HG03135 (cell line): ENCODE data around the gene ZNF236.

ENCODE experiments used
- ATAC-seq: cut with Tn5 transposase; IDR thresholded peaks from one replicate; pipeline ENCODE4 v1.9.1; 2021; ENCODE audit warnings: mild to moderate bottlenecking, moderate library complexity; ENCODE audit not compliant: unreplicated experiment

The ZNF236 gene

GRCh38 chr18:77000527-77000926 lies 178.2 kb downstream of the ZNF236 start:
- ATAC-seq, result no peak

- no peak for ATAC-seq
Observed at GRCh38 chr18:77001041-77001440, 178.7 kb downstream of the ZNF236 start.

GRCh38 chr18:77001979-77002378 lies 179.6 kb downstream of the ZNF236 start:
- ATAC-seq, result no peak

GRCh38 chr18:77002496-77002895 lies 180.1 kb downstream of the ZNF236 start:
- no peak for ATAC-seq

- ATAC-seq, result no peak
Observed at GRCh38 chr18:77003316-77003715, 181.0 kb downstream of the ZNF236 start.

GRCh38 chr18:77004555-77005380 lies 182.4 kb downstream of the ZNF236 start:
- no peak for ATAC-seq

- no peak for ATAC-seq
Observed at GRCh38 chr18:77005651-77006195, 183.4 kb downstream of the ZNF236 start.

GRCh38 chr18:77006305-77007175 lies 184.2 kb downstream of the ZNF236 start:
- no peak for ATAC-seq

- ATAC-seq, result no peak
Observed at GRCh38 chr18:77007251-77007650, 184.9 kb downstream of the ZNF236 start.

- no peak for ATAC-seq
Observed at GRCh38 chr18:77008006-77008405, 185.6 kb downstream of the ZNF236 start.

- ATAC-seq, result no peak
Observed at GRCh38 chr18:77008576-77009315, 186.4 kb downstream of the ZNF236 start.

- ATAC-seq, result no peak
Observed at GRCh38 chr18:77009675-77010074, 187.3 kb downstream of the ZNF236 start.

- ATAC-seq, result no peak
Observed at GRCh38 chr18:77012120-77012519, 189.8 kb downstream of the ZNF236 start.

GRCh38 chr18:77012806-77013541 lies 190.6 kb downstream of the ZNF236 start:
- no peak for ATAC-seq

- ATAC-seq, result no peak
Observed at GRCh38 chr18:77013811-77014521, 191.6 kb downstream of the ZNF236 start.

GRCh38 chr18:77014538-77014937 lies 192.2 kb downstream of the ZNF236 start:
- ATAC-seq, result no peak

- ATAC-seq, result no peak
Observed at GRCh38 chr18:77015169-77015568, 192.8 kb downstream of the ZNF236 start.

GRCh38 chr18:77015771-77016710 lies 193.7 kb downstream of the ZNF236 start:
- ATAC-seq, result no peak

GRCh38 chr18:77016936-77017335 lies 194.6 kb downstream of the ZNF236 start:
- no peak for ATAC-seq
